GM12878 (cell line): Measurements from ENCODE around the gene TCP11. TPM values are rescaled to one million over a fixed set of nuclear protein-coding genes. Genes with fewer than 3 reads are reported as not detected.

Source experiments
- ATAC-seq: fragments of 200-7000 bp; cut with Tn5 transposase; 3 replicates; pipeline ENCODE4 v1.9.1; 2020; ENCODE audit warnings: mild to moderate bottlenecking, moderate library complexity
- BruUV-seq: library from RNA; stranded (reverse); fragments of 400-500 nt; replicated peaks from 2 replicates; lab custom pipeline; 2021; lab: Mats Ljungman, UMichigan
- CTCF ChIA-PET: fragments of 300-600 bp; sonication (Branson Sonifier 250); formaldehyde crosslinking; extraction: SDS; loops from one replicate; lab custom pipeline; 2021; ENCODE audit warnings: inconsistent platforms; lab: Yijun Ruan, JAX
- POLR2A ChIA-PET: fragments of 350-600 bp; formaldehyde crosslinking; extraction: SDS; loops from one replicate; lab custom pipeline; 2021; ENCODE audit warnings: inconsistent platforms; lab: Charles Lee
- RAD21 ChIA-PET: fragments of 300-600 bp; sonication (Branson Sonifier 250); formaldehyde crosslinking; loops from one replicate; lab custom pipeline; 2023; ENCODE audit warnings: antibody characterized with exemption; ENCODE audit not compliant: unreplicated experiment; lab: Charles Lee
- SMC1A ChIA-PET: fragments of 300-600 bp; sonication (Branson Sonifier 250); formaldehyde crosslinking; loops from one replicate; lab custom pipeline; 2023; ENCODE audit not compliant: unreplicated experiment, uncharacterized antibody; lab: Charles Lee
- DNase-seq: peaks from one replicate; pipeline ENCODE4 v3.0.0-alpha.2; 2011; ENCODE audit warnings: low read depth, low spot score
- FAIRE-seq: peaks from 3 replicates; lab custom pipeline; 2011; peaks lifted over from hg19 to GRCh38; lab: Jason Lieb, UNC
- H2AFZ ChIP-seq: 2 replicates; pipeline ENCODE4 v1.6.0; 2011; ENCODE audit warnings: low read depth, low read length, control low read depth; ENCODE audit not compliant: control insufficient read depth
- H3K27ac ChIP-seq: 2 replicates; pipeline ENCODE4 v1.5.1; 2011; ENCODE audit warnings: control low read depth; ENCODE audit not compliant: control insufficient read depth, insufficient read depth
- H3K27me3 ChIP-seq, 2 experiments: replicated peaks in 1 of 2; 2 replicates each; pipeline versions ENCODE4 v1.6.0 to v1.6.1; 2011; ENCODE audit warnings: low read length in 1 of 2; ENCODE audit not compliant: control insufficient read depth in 2 of 2, insufficient read depth in 2 of 2
- H3K36me3 ChIP-seq, 2 experiments: 2 replicates each; pipeline ENCODE4 v1.5.1; 2011; ENCODE audit warnings: low read length in 1 of 2; ENCODE audit not compliant: control insufficient read depth in 2 of 2, insufficient read depth in 2 of 2
- H3K4me1 ChIP-seq: 2 replicates; pipeline ENCODE4 v1.6.1; 2011; ENCODE audit warnings: mild to moderate bottlenecking, low read length, moderate library complexity, mixed read lengths; ENCODE audit not compliant: control insufficient read depth, insufficient read depth
- H3K4me2 ChIP-seq: 2 replicates; pipeline ENCODE4 v1.6.0; 2011; ENCODE audit warnings: control low read depth; ENCODE audit not compliant: control insufficient read depth, insufficient read depth
- H3K4me3 ChIP-seq: fragments of 200-600 bp; sonication (generic); 2 replicates; pipeline ENCODE4 v1.5.1; 2016
- H3K79me2 ChIP-seq: 2 replicates; pipeline ENCODE4 v1.6.0; 2011; ENCODE audit warnings: low read length; ENCODE audit not compliant: control insufficient read depth, insufficient read depth
- H3K9ac ChIP-seq: 2 replicates; pipeline ENCODE4 v1.8.0; 2011; ENCODE audit warnings: low read length, control low read depth, mixed read lengths; ENCODE audit not compliant: control insufficient read depth, insufficient read depth
- H3K9me3 ChIP-seq: replicated peaks from 3 replicates; pipeline ENCODE4 v1.5.1; 2011; ENCODE audit warnings: mild to moderate bottlenecking, low read length; ENCODE audit not compliant: control insufficient read depth, insufficient read depth
- H4K20me1 ChIP-seq: 2 replicates; pipeline ENCODE4 v1.6.0; 2011; ENCODE audit not compliant: control insufficient read depth, insufficient read depth
- ASH2L ChIP-seq: fragments of 300-600, 200-600 bp; sonication (generic); IDR thresholded peaks from 2 replicates; pipeline ENCODE4 v1.6.1; 2017; ENCODE audit warnings: low read depth, mild to moderate bottlenecking, borderline replicate concordance
- ATF2 ChIP-seq: IDR thresholded peaks from 2 replicates; pipeline ENCODE4 v1.6.1; 2012; ENCODE audit warnings: low read length, inconsistent platforms
- MXI1 ChIP-seq: fragments of 150-350 bp; IDR thresholded peaks from 2 replicates; pipeline ENCODE4 v1.6.1; 2011; ENCODE audit warnings: low read depth, mild to moderate bottlenecking, inconsistent platforms, low read length, improper control_type of control experiment
- MYC ChIP-seq: IDR thresholded peaks from 2 replicates; pipeline ENCODE4 v1.6.1; 2011; ENCODE audit warnings: mild to moderate bottlenecking, low read length, moderate library complexity, inconsistent platforms; ENCODE audit not compliant: insufficient read depth, insufficient replicate concordance, insufficient read length, severe bottlenecking
- NFYB ChIP-seq: IDR thresholded peaks from 2 replicates; pipeline ENCODE4 v1.6.1; 2011; ENCODE audit warnings: low read depth, mild to moderate bottlenecking, low read length, improper control_type of control experiment, moderate library complexity; ENCODE audit not compliant: insufficient read depth
- PAX8 ChIP-seq: fragments of 450-650 bp; IDR thresholded peaks from 2 replicates; pipeline ENCODE4 v1.6.1; 2017; ENCODE audit warnings: mild to moderate bottlenecking, moderate library complexity
- SMARCA5 ChIP-seq: fragments of 450-650 bp; IDR thresholded peaks from 2 replicates; pipeline ENCODE4 v1.6.1; 2017; ENCODE audit warnings: mild to moderate bottlenecking
- TBL1XR1 ChIP-seq: IDR thresholded peaks from 2 replicates; pipeline ENCODE4 v1.6.1; 2012; ENCODE audit warnings: low read depth, low read length, improper control_type of control experiment
- TCF3 ChIP-seq: IDR thresholded peaks from 2 replicates; pipeline ENCODE4 v1.6.1; 2012; ENCODE audit warnings: low read depth, mild to moderate bottlenecking, low read length, borderline replicate concordance; ENCODE audit not compliant: insufficient read depth
- WGBS: methylation state at CpG from one replicate; pipeline ENCODE4 v1.1.6; 2016; ENCODE audit warnings: low lambda C conversion rate; ENCODE audit not compliant: insufficient replicate concordance, insufficient coverage; ENCODE audit errors: missing lambda C conversion rate; 5-methylcytosine and 5-hydroxymethylcytosine counted together
- in situ Hi-C: fragments of 300-500 bp; cut with MboI; formaldehyde crosslinking; loops from 9 replicates; pipeline ENCODE4 v1.14.3; 2018; ENCODE audit warnings: mixed read lengths
- intact Hi-C: fragments of 100-400 bp; cut with micrococcal nuclease; formaldehyde crosslinking; loops from one replicate; pipeline ENCODE4 v1.14.2; 2022; ENCODE audit not compliant: unreplicated experiment
- polyA plus RNA-seq, 11 experiments: library from polyadenylated mRNA; depleted of rRNA in 4 of 11; unstranded in 6 of 11; stranded (reverse) in 5 of 11; fragments of >200 nt; fragmentation: Nextera tagmentation in 4 of 11; fragmentation: Illumina TruSeq in 1 of 11; extraction: Ambion mirVana in 4 of 11; extraction: Trizol in 1 of 11; gene quantifications; 1 replicate in 1 of 11; 2 replicates in 10 of 11; pipeline versions ENCODE4 v1.2.1 to v1.2.3, GENCODE V29; 2011 to 2016; ENCODE audit warnings: inconsistent platforms in 2 of 11, missing spikeins in 2 of 11, low read depth in 1 of 11
- total RNA-seq, 4 experiments: library from RNA; depleted of rRNA in 3 of 4; stranded (reverse); fragments of >200 nt in 3 of 4; fragmentation: Illumina TruSeq in 1 of 4; extraction: Trizol in 1 of 4; gene quantifications; 2 replicates each; pipeline versions ENCODE4 v1.2.1 to v1.2.3, GENCODE V29; 2013 to 2021

Gene TCP11
- total and polyA plus RNA-seq, 10 of the 15 experiments (the other 5 are each of a cell fraction or from before 2014, with no cell fraction given): not detected

GRCh38 chr6:35184580-35185301 lies 43.6 kb upstream of the TCP11 start (continued):
- no peak for TF ChIP-seq PAX8
- TF ChIP-seq NFYB: no peak
- TF ChIP-seq ASH2L: no peak
- TF ChIP-seq ATF2: no peak
- no peak for TF ChIP-seq MXI1

GRCh38 chr6:35183935-35184334 lies 42.8 kb upstream of the TCP11 start:
- Histone ChIP-seq H3K27me3 (no peaks in the 10 kb centered on the region), H3K9me3 (no peaks in the 10 kb centered on the region), H3K9ac (no peak overlapping the region), H3K36me3 (no peaks in the 10 kb centered on the region), H3K4me3 (no peak overlapping the region), H3K79me2 (no peaks in the 10 kb centered on the region), H3K4me1 (peaks cover 10% of the 10 kb centered on the region), H3K27ac (no peak overlapping the region), H2AFZ (no peak overlapping the region), H3K4me2 (no peak overlapping the region), H4K20me1 (no peaks in the 10 kb centered on the region)
- ChIA-PET CTCF (interaction anchor here (1.5 to 4.8 kb wide), 3 partner anchors 17 to 37 kb away, joined by 4 to 21 read pairs (median 5); no protein-coding TSS in a partner anchor), SMC1A (no interaction called here), RAD21 (no interaction called here), POLR2A (no interaction called here)
- no peak for DNase-seq
- in situ Hi-C loops: no loop called here
- 51% methylated on average over 2 of the region's 2 CpGs for WGBS
- BruUV-seq: no TSS peak
- no peak for TF ChIP-seq TBL1XR1
- no peak for TF ChIP-seq SMARCA5
- TF ChIP-seq MYC: no peak
- TF ChIP-seq TCF3: no peak
- no peak for FAIRE-seq
- intact Hi-C loops: no loop called here
- no peak for ATAC-seq
